CD4-positive, CD25-positive, alpha-beta regulatory T cell (primary cell): ENCODE data around the gene SEC11A. TPM values are rescaled to one million over a fixed set of nuclear protein-coding genes. Genes with fewer than 3 reads are reported as not detected.
A peak's percentile ranks its signal among the peaks of the same experiment; 100 is the strongest.

ENCODE experiments used
- ATAC-seq, 2 donors: fragments of 150-1000 bp; cut with Tn5 transposase; one replicate each; pipeline ENCODE4 v1.10.0; 2021; ENCODE audit warnings: low read depth in 2 of 2, moderate number of reproducible peaks in 2 of 2, moderate library complexity in 1 of 2
- DNase-seq, 3 donors: peaks; one replicate each; pipeline versions ENCODE4 v3.0.0 to v3.0.0-alpha.2; 2012 to 2022; ENCODE audit warnings: mixed read lengths in 1 of 3
- H3K27ac ChIP-seq: one replicate; pipeline ENCODE4 v1.7.0; 2013; ENCODE audit warnings: mild to moderate bottlenecking, low read length; ENCODE audit not compliant: insufficient read depth, poor library complexity, severe bottlenecking
- H3K27me3 ChIP-seq: one replicate; pipeline ENCODE4 v1.7.0; 2013; ENCODE audit warnings: low read length; ENCODE audit not compliant: control insufficient read depth, insufficient read depth
- H3K36me3 ChIP-seq: one replicate; pipeline ENCODE4 v1.7.0; 2013; ENCODE audit warnings: mild to moderate bottlenecking, low read length, moderate library complexity; ENCODE audit not compliant: control insufficient read depth, insufficient read depth
- H3K4me1 ChIP-seq: 2 replicates; pipeline ENCODE4 v1.7.0; 2013; ENCODE audit warnings: mild to moderate bottlenecking, low read length; ENCODE audit not compliant: insufficient read depth, control insufficient read depth, poor library complexity, severe bottlenecking
- H3K4me3 ChIP-seq: one replicate; pipeline ENCODE4 v1.7.0; 2013; ENCODE audit warnings: low read depth, mild to moderate bottlenecking, low read length, moderate library complexity
- H3K9me3 ChIP-seq, 2 experiments: 1 replicate in 1 of 2; 2 replicates in 1 of 2; pipeline ENCODE4 v1.7.0; 2013; ENCODE audit warnings: low read length in 2 of 2, mild to moderate bottlenecking in 1 of 2, moderate library complexity in 1 of 2; ENCODE audit not compliant: control insufficient read depth in 2 of 2
- H3K27ac Mint-ChIP-seq, 3 donors: one replicate each; pipeline ENCODE4 v1.8.0; 2020 to 2022; ENCODE audit warnings: mild to moderate bottlenecking in 3 of 3, mixed read lengths in 3 of 3, moderate library complexity in 2 of 3
- H3K27me3 Mint-ChIP-seq: one replicate; pipeline ENCODE4 v1.8.0; 2022; ENCODE audit warnings: mild to moderate bottlenecking, mixed read lengths
- H3K36me3 Mint-ChIP-seq: one replicate; pipeline ENCODE4 v1.8.0; 2020; ENCODE audit warnings: mixed read lengths
- H3K4me1 Mint-ChIP-seq, 4 donors: one replicate each; pipeline ENCODE4 v1.8.0; 2020 to 2022; ENCODE audit warnings: mixed read lengths in 4 of 4, mild to moderate bottlenecking in 1 of 4
- H3K4me3 Mint-ChIP-seq, 4 donors: one replicate each; pipeline ENCODE4 v1.8.0; 2020 to 2022; ENCODE audit warnings: mild to moderate bottlenecking in 4 of 4, mixed read lengths in 4 of 4, moderate library complexity in 3 of 4
- H3K9me3 Mint-ChIP-seq, 7 donors: one replicate each; pipeline ENCODE4 v1.8.0; 2020 to 2022; ENCODE audit warnings: mixed read lengths in 7 of 7, mild to moderate bottlenecking in 3 of 7, moderate library complexity in 2 of 7
- polyA plus RNA-seq, 4 donors: library from polyadenylated mRNA; unstranded; fragments of 300-500 nt; fragmentation: Illumina TruSeq; gene quantifications; one replicate each; pipeline ENCODE4 v1.2.3, GENCODE V29; 2021
- total RNA-seq: library from RNA; stranded (reverse); gene quantifications from one replicate; pipeline ENCODE4 v1.2.3, GENCODE V29; 2022

The SEC11A gene
- total and polyA plus RNA-seq, 5 donors from 2014 or later = 72.9 to 186 (median 163) TPM

DNA sequence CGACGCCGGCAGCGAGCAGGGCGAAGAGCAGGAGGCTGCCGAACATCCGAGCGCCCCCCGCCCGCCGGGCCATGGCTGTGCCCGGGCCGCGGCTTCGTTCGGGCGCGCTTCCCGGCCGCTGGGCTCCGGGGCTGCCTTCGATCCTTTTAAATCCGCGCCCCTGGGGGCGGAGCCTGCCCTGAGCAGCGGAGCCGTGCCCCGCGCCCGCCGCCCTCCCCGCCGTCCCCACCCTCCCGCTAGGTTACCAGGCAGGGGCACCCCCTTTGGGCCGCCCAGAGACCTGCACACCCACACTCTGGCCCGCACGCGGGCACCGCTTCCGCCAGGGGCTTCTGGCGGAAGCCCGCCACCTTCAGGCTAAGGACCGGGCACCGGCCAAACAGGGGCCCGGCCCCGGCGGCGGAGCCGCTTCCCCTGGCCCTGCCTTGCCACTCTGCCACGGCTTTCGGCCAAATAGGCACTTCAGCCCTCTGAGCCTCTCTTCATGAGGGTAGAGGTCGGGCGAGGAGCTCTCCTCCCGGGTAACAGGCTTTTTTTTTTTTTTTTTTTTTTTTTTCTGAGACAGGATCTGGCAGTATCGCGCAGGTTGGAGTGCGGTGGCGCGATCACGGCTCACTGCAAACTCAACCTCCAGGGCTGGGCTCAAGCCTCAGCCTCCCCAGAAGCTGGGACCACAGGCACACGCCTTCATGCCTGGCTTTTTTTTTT lies 57.7 kb downstream of the SEC11A start, which contains the start of gene NMB:
Gene NMB, minus strand, starts transcription at position 120 of the 708 bp plus-strand sequence. Its CDS starts 47 bp downstream, at position 73.
- Histone ChIP-seq H3K27me3 (no peaks in the 10 kb centered on the region), H3K36me3 (no peaks in the 10 kb centered on the region), H3K4me3 (peak within 1 kb of the TSS; percentile 64), H3K27ac (peak within 1 kb of the TSS; percentile 75), H3K4me1 (peaks cover 33% of the 10 kb centered on the region), H3K9me3 (no peaks in the 10 kb centered on the region)
- ATAC-seq (peak; percentile 80 to 83), DNase-seq (peak; percentile 85 to 92 (median 90))
- no peaks in the 10 kb centered on the region for H3K9me3 Mint-ChIP-seq
- peak within 1 kb of the TSS; percentile 86 to 92 (median 88) for H3K27ac Mint-ChIP-seq
- H3K36me3 Mint-ChIP-seq = no peaks in the 10 kb centered on the region
- H3K27me3 Mint-ChIP-seq = no peaks in the 10 kb centered on the region
- H3K4me1 Mint-ChIP-seq = peaks cover 8 to 52% (median 16%) of the 10 kb centered on the region in 4 donors
- H3K4me3 Mint-ChIP-seq = peak within 1 kb of the TSS; percentile 85 to 91 (median 88)

DNA sequence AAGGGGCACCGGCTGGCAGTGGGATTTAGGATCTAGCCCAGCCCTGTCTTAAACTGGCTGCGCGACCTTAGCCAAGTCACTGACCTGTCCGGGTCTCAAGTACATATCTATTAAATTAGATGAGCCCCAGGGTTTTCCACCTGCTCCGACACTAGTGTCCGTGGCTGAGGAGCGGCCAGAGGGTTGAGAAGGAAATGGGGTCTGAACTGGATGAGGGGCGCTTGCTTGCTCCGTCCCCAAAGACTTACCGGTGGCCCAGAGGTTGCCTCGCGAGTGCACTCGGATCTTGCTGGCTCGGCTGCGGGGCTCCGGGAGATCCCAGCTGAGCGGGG lies 58.2 kb downstream of the SEC11A start:
- Mint-ChIP-seq H3K36me3 (no peaks in the 10 kb centered on the region), H3K27ac (peak overlapping the region; percentile 73 to 92 (median 81)), H3K4me1 (peaks cover 8 to 55% (median 16%) of the 10 kb centered on the region in 4 donors), H3K27me3 (no peaks in the 10 kb centered on the region), H3K9me3 (no peaks in the 10 kb centered on the region), H3K4me3 (peak overlapping the region; percentile 66 to 91 (median 79))
- H3K9me3 ChIP-seq = no peaks in the 10 kb centered on the region
- ATAC-seq (no peak), DNase-seq (no peak)
- H3K4me1 ChIP-seq = peaks cover 38% of the 10 kb centered on the region
- peak overlapping the region; percentile 59 for H3K4me3 ChIP-seq
- H3K27ac ChIP-seq = peak overlapping the region; percentile 75
- H3K36me3 ChIP-seq = no peaks in the 10 kb centered on the region
- no peaks in the 10 kb centered on the region for H3K27me3 ChIP-seq

DNA sequence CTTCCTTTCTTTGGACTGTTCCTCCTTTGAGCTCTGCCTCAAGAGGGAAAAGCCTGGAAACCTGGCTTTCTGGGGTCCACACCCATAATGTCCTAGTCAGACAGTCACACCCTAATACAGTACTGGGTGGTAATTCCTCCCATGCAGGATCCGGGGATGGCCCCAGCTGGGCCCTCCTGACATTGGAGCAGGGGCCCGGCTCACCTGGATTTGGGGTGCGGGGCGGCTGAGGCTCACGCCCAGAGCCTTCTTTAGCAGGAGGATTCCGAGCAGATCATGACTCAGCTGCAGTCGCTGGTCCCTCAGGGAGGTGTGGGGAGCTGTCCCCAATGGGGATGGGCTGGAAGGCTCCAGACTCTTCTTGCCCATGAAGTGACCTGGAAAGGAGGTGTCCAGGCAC lies 59.0 kb downstream of the SEC11A start:
- H3K27ac ChIP-seq = no peak overlapping the region

DNA sequence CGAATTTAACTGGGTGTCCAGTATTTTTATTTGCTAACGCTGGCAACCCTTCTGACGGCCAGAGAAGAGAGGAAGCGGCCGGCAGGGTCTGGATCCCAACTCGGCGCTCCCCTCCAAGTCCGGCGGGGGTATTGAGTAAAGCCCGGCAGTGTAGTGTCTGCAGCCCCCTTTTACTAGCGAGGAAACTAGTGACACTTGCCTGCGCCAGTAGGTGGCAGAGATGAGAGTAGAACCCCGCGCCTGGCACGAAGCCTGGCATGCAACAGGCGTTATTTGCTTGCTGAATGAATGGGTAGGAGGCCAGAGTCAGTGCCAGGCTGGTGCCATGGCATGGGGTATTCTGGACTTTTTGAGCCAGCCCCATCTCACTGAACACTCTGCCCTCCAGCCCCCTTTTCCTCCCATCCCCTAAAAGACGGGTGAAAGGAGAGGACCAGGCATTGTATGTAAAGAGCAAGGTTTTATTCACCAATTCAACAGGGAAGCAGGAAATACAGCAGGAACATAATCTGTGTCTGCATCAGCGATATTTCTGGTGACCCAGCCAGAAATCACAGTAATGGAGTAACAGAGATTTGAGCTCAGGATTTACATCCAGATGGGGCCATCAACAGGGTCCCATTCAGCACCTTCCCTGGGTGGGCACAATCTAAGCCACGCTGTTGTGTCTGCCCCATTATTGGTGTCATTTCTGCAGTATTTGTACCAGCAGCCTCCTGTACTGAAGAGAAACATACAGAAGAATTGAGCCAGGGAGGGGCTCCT lies 61.1 kb downstream of the SEC11A start:
- Mint-ChIP-seq H3K9me3 (no peaks in the 10 kb centered on the region), H3K4me1 (peaks cover 11 to 66% (median 20%) of the 10 kb centered on the region in 4 donors)
- ATAC-seq = peak; percentile 39 to 42

More for the DNA sequence above, 59.0 kb downstream of the SEC11A start:
- Mint-ChIP-seq H3K27ac (peak overlapping the region in 1 of 3 donors; percentile 81), H3K27me3 (no peaks in the 10 kb centered on the region), H3K36me3 (peaks cover 5% of the 10 kb centered on the region), H3K9me3 (no peaks in the 10 kb centered on the region), H3K4me1 (peaks cover 11 to 61% (median 18%) of the 10 kb centered on the region in 4 donors), H3K4me3 (peak overlapping the region; percentile 78 to 91 (median 80))
- H3K36me3 ChIP-seq = peaks cover 3% of the 10 kb centered on the region
- ATAC-seq (no peak), DNase-seq (no peak)
- H3K4me1 ChIP-seq = peaks cover 43% of the 10 kb centered on the region
- H3K9me3 ChIP-seq = no peaks in the 10 kb centered on the region
- H3K27me3 ChIP-seq = no peaks in the 10 kb centered on the region
- H3K4me3 ChIP-seq = no peak overlapping the region

DNA sequence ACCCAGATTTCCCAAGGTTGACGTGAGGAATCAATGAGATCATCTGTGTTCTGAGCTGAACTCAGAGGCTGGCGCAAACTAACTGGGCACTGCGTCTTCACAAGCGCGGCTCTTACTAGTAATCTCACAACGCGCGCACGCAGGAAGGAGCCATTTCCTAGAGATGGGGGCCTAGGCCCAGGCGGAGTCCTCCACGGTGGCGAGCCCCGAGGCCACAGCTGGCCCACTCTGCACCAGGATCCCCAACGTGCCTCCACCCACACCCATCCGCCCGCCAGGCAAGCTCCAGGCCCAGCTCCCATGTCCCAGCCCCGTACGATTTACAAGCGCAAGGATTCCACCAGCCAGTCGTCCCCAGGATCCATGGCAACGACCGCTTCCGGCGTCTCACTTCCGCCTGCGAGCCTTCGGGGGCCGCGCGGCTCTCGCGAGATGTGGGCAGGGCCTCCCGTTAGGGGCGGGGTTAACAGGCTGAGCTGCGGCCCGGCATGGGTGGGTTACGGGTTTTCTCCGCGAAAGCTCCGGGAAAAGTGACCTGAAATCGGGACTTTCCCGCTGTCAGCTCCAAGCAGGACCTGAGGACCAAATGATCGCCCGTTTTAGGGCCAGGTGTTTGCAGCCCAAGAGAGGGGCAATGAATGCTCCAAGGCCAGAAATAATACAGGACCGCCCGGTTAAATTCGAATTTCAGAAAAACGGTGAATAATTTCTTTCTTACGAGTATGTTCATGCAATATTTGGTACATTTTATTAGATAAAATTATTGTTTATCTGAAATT lies 61.8 kb downstream of the SEC11A start, which contains the start of gene WDR73:
Gene WDR73, minus strand, starts transcription at position 374 of the 779 bp plus-strand sequence. Its CDS starts 9 bp downstream, at position 365.
- Mint-ChIP-seq H3K27me3 (no peaks in the 10 kb centered on the region), H3K4me1 (peaks cover 8 to 62% (median 18%) of the 10 kb centered on the region in 4 donors), H3K27ac (peak within 1 kb of the TSS; percentile 95 to 98 (median 95)), H3K4me3 (peak within 1 kb of the TSS; percentile 91 to 99 (median 98)), H3K36me3 (peaks cover 10% of the 10 kb centered on the region), H3K9me3 (no peaks in the 10 kb centered on the region)
- Histone ChIP-seq H3K36me3 (peaks cover 16% of the 10 kb centered on the region), H3K4me1 (peaks cover 45% of the 10 kb centered on the region), H3K27me3 (no peaks in the 10 kb centered on the region), H3K27ac (peak within 1 kb of the TSS; percentile 81), H3K9me3 (no peaks in the 10 kb centered on the region), H3K4me3 (peak within 1 kb of the TSS; percentile 95)
- ATAC-seq (peak; percentile 73 to 79), DNase-seq (peak; percentile 96 to 98 (median 97))

More for the DNA sequence above, 61.1 kb downstream of the SEC11A start:
- H3K4me3 ChIP-seq = peak overlapping the region; percentile 95
- H3K27me3 Mint-ChIP-seq = no peaks in the 10 kb centered on the region
- peaks cover 9% of the 10 kb centered on the region for H3K36me3 Mint-ChIP-seq
- H3K27ac ChIP-seq = peak overlapping the region; percentile 81
- peak overlapping the region; percentile 89 to 95 (median 90) for H3K27ac Mint-ChIP-seq
- H3K36me3 ChIP-seq = peaks cover 11% of the 10 kb centered on the region
- no peaks in the 10 kb centered on the region for H3K9me3 ChIP-seq
- H3K4me3 Mint-ChIP-seq = peak overlapping the region; percentile 91 to 99 (median 98)
- DNase-seq = peak; percentile 60 to 90 (median 75)
- H3K4me1 ChIP-seq = peaks cover 46% of the 10 kb centered on the region
- no peaks in the 10 kb centered on the region for H3K27me3 ChIP-seq

DNA sequence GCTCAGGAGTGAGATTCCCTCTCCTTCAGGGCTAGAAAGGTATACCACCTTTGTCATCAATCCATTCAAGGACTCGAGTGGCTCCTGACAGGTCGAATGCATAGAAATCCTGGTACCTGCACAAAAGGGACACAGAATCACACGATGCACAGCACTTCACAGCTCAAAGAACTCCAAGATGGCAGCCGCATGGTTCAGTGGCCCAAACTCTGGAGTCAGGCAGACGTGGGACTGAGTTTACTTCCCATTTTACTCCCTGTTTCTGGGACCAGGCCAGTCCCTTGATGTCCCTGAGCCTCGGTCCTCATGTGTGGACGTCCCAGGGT lies 62.4 kb downstream of the SEC11A start:
- no peaks in the 10 kb centered on the region for H3K9me3 ChIP-seq
- H3K27me3 Mint-ChIP-seq = no peaks in the 10 kb centered on the region
- H3K36me3 Mint-ChIP-seq = peaks cover 13% of the 10 kb centered on the region
- H3K4me1 ChIP-seq = peaks cover 39% of the 10 kb centered on the region
- peak overlapping the region; percentile 95 for H3K4me3 ChIP-seq
- no peaks in the 10 kb centered on the region for H3K9me3 Mint-ChIP-seq
- no peak for ATAC-seq
- H3K27ac ChIP-seq = peak overlapping the region; percentile 81
- H3K27me3 ChIP-seq = no peaks in the 10 kb centered on the region
- H3K4me3 Mint-ChIP-seq = peak overlapping the region; percentile 91 to 99 (median 98)
- no peak for DNase-seq
- H3K27ac Mint-ChIP-seq = peak overlapping the region; percentile 95 to 98 (median 95)
- H3K36me3 ChIP-seq = peaks cover 21% of the 10 kb centered on the region
- H3K4me1 Mint-ChIP-seq = peaks cover 5 to 60% (median 21%) of the 10 kb centered on the region in 4 donors

DNA sequence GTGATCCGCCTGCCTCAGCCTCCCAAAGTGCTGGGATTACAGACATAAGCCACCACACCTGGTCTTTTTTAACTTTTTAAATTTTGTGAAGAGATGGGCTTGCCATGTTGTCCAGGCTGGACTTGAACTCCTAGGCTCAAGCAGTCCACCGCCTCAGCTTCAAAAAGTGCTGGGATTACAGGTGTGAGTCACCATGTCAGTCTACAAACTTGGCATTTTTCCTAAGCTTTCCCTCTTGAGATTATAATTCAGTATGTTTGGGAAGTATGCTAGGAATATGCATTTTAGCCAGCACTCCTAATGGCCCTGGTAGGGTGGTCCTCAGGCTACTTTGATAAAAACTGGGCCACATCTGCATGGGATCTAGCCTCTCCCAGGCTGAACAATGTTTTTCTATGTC lies 66.2 kb downstream of the SEC11A start:
- no peak overlapping the region for H3K4me3 ChIP-seq
- Mint-ChIP-seq H3K4me3 (no peak overlapping the region), H3K9me3 (no peaks in the 10 kb centered on the region), H3K27me3 (no peaks in the 10 kb centered on the region), H3K36me3 (peaks cover 24% of the 10 kb centered on the region), H3K27ac (peak overlapping the region in 1 of 3 donors; percentile 96), H3K4me1 (peaks cover 1 to 38% (median 16%) of the 10 kb centered on the region in 4 donors)
- ATAC-seq = no peak
- DNase-seq = no peak
- H3K36me3 ChIP-seq = peaks cover 56% of the 10 kb centered on the region
- no peaks in the 10 kb centered on the region for H3K9me3 ChIP-seq
- H3K4me1 ChIP-seq = peaks cover 24% of the 10 kb centered on the region
- H3K27ac ChIP-seq = peak overlapping the region; percentile 14
- H3K27me3 ChIP-seq = no peaks in the 10 kb centered on the region
